Left ventricle myocardium inferior (tissue), 1 donor: ENCODE data around the gene SCG5. TPM values are rescaled to one million over a fixed set of nuclear protein-coding genes. Genes with fewer than 3 reads are reported as not detected.

Experiments used
- DNase-seq: peaks from one replicate; pipeline ENCODE4 v3.0.0-alpha.2; 2020
- H3K27ac ChIP-seq: fragments of 200-600 bp; replicated peaks from 2 replicates; pipeline ENCODE4 v1.8.0; 2021
- H3K27me3 ChIP-seq: fragments of 200-600 bp; 2 replicates; pipeline ENCODE4 v1.8.0; 2021; ENCODE audit warnings: low read depth
- H3K36me3 ChIP-seq: fragments of 200-600 bp; 2 replicates; pipeline ENCODE4 v1.8.0; 2021
- H3K4me1 ChIP-seq: fragments of 200-600 bp; 2 replicates; pipeline ENCODE4 v1.8.0; 2021
- H3K4me3 ChIP-seq: fragments of 200-600 bp; 2 replicates; pipeline ENCODE4 v1.8.0; 2021; ENCODE audit warnings: mild to moderate bottlenecking, moderate library complexity
- H3K9me3 ChIP-seq: fragments of 200-600 bp; replicated peaks from 2 replicates; pipeline ENCODE4 v1.8.0; 2021
- intact Hi-C: fragments of 100-400 bp; cut with micrococcal nuclease; formaldehyde crosslinking; loops from one replicate; pipeline ENCODE4 v1.11.0; 2022
- total RNA-seq: library from RNA; stranded (reverse); fragmentation: NEBNext Ultra II Directional; extraction: Animal tissue kit (Norgen Biotek cat#: 25700); gene quantifications from one replicate; pipeline ENCODE4 v1.2.1, GENCODE V29; 2021
- TF ChIP-seq, protein P1 (sequence below): fragments of 200-600 bp; IDR thresholded peaks from 2 replicates; pipeline ENCODE4 v1.8.0; 2021; ENCODE audit warnings: antibody characterized with exemption, mild to moderate bottlenecking, borderline replicate concordance
- donor health status: DM: no; HTN: yes; CAD: no; lungs with severe emphysema.

Gene SCG5
- total RNA-seq, 1 donor from 2014 or later, result not detected

DNA sequence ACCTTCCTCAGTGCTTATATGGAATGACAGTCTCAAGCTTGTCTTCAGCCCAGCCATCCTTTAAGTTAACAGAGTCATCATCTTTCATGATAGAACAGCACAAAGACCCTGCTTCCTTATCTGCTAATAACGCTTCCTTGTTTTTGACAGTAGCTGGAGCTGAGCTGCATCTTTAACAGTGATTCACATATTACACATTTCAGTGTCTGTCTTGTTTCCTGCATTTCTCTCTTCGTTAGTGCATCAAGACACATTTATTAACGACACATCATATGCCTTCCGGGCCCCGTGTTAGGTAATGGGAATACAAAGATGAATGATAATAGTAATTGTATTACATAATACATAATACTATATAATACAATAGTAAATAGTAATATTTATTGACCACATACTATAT, 46.0 kb downstream of the SCG5 start:
- no peaks in the 10 kb centered on the region for H3K9me3 ChIP-seq
- H3K36me3 ChIP-seq, result no peaks in the 10 kb centered on the region
- intact Hi-C loops, result no loop called here

GRCh38 chr15:32688151-32688639, 46.7 kb downstream of the SCG5 start:
- TF ChIP-seq, protein P1, sequence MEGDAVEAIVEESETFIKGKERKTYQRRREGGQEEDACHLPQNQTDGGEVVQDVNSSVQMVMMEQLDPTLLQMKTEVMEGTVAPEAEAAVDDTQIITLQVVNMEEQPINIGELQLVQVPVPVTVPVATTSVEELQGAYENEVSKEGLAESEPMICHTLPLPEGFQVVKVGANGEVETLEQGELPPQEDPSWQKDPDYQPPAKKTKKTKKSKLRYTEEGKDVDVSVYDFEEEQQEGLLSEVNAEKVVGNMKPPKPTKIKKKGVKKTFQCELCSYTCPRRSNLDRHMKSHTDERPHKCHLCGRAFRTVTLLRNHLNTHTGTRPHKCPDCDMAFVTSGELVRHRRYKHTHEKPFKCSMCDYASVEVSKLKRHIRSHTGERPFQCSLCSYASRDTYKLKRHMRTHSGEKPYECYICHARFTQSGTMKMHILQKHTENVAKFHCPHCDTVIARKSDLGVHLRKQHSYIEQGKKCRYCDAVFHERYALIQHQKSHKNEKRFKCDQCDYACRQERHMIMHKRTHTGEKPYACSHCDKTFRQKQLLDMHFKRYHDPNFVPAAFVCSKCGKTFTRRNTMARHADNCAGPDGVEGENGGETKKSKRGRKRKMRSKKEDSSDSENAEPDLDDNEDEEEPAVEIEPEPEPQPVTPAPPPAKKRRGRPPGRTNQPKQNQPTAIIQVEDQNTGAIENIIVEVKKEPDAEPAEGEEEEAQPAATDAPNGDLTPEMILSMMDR, result no peak
- Histone ChIP-seq H3K27me3 (peaks cover 11% of the 10 kb centered on the region), H3K9me3 (no peaks in the 10 kb centered on the region), H3K27ac (no peak overlapping the region), H3K36me3 (no peaks in the 10 kb centered on the region), H3K4me1 (no peaks in the 10 kb centered on the region), H3K4me3 (no peak overlapping the region)
- intact Hi-C loops, result no loop called here
- DNase-seq, result no peak

More for the DNA sequence above, 46.0 kb downstream of the SCG5 start:
- Histone ChIP-seq H3K27ac (no peak overlapping the region), H3K4me1 (no peaks in the 10 kb centered on the region), H3K27me3 (peaks cover 11% of the 10 kb centered on the region), H3K4me3 (no peak overlapping the region)
- no peak for DNase-seq
- TF ChIP-seq, protein P1, result no peak

GRCh38 chr15:32690941-32691688, 49.6 kb downstream of the SCG5 start:
- TF ChIP-seq, protein P1, result no peak
- no peaks in the 10 kb centered on the region for H3K36me3 ChIP-seq
- H3K4me1 ChIP-seq, result no peaks in the 10 kb centered on the region
- H3K9me3 ChIP-seq, result no peaks in the 10 kb centered on the region
- no peak overlapping the region for H3K27ac ChIP-seq
- intact Hi-C loops, result no loop called here
- H3K27me3 ChIP-seq, result peaks cover 11% of the 10 kb centered on the region
- H3K4me3 ChIP-seq, result no peak overlapping the region
- no peak for DNase-seq

GRCh38 chr15:32691689-32692038, 50.2 kb downstream of the SCG5 start:
- intact Hi-C loops, result no loop called here
- no peak overlapping the region for H3K27ac ChIP-seq
- peaks cover 7% of the 10 kb centered on the region for H3K27me3 ChIP-seq
- no peak overlapping the region for H3K4me3 ChIP-seq
- DNase-seq, result no peak
- TF ChIP-seq, protein P1, result no peak
- H3K9me3 ChIP-seq, result no peaks in the 10 kb centered on the region
- no peaks in the 10 kb centered on the region for H3K36me3 ChIP-seq
- H3K4me1 ChIP-seq, result no peaks in the 10 kb centered on the region

DNA sequence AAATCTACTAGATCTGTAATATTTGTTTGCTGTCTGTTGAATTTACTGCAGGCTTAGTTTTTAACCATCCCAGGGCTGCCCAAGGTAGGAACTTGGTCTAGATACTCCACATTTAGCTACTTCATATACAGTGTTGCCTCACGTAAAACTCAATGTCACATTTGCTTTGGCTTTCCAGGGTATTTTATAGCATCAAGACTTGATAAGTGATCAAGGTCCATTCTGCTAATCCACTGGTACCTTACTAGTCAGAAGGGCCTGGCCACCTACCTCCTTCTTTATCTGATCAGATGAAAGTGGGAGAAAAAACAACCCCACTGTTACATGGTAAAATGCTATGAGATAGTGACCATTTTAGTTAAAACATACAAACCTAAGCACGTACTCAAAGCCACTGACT, 50.8 kb downstream of the SCG5 start:
- peaks cover 4% of the 10 kb centered on the region for H3K27me3 ChIP-seq
- H3K27ac ChIP-seq, result no peak overlapping the region
- no peaks in the 10 kb centered on the region for H3K9me3 ChIP-seq
- intact Hi-C loops, result no loop called here
- TF ChIP-seq, protein P1, result no peak
- no peak for DNase-seq
- no peaks in the 10 kb centered on the region for H3K36me3 ChIP-seq
- H3K4me3 ChIP-seq, result no peak overlapping the region
- H3K4me1 ChIP-seq, result no peaks in the 10 kb centered on the region
